ENCODE data around the gene ADCY5.

The ADCY5 gene

GRCh38 chr3:123285066-123285465, 163.8 kb downstream of the ADCY5 start:
- Mint-ChIP-seq H3K27ac (no peak overlapping the region), H3K9me3 (ENCODE audit: low read depth) (no peaks in the 10 kb centered on the region), H3K27me3 (no peaks in the 10 kb centered on the region), H3K4me3 (no peak overlapping the region), H3K4me1 (ENCODE audit: low read depth) (no peaks in the 10 kb centered on the region), H3K36me3 (peaks cover 2% of the 10 kb centered on the region)

DNA sequence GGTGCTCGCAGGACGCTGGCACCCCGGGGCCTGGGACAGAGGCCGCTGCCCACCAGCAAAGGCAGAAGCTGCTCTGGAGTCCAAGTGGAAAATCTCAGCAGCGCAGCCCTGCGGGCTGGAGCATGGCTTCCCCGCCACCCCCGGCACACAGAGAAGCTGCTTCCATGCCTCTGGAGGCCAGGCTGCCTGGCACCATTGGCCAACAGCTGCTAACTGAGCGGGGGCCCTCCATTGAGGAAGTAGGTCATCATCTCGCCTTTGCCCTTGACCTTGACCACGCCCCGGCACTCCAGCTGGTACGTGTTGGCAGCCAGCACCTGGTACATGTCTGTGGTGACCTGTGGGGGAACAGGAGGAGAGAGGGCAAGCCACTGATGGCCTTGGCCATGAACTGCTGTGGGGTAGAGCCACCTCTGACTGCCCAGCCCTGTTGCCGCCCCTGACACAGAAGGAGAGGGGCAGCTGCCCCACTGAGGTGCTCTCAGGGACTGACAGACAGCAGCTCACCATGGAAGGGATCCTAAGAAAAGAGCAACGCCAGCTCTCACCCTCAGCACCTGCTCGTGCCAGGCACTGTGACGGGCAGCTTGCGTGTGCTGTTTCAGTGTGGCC, 164.4 kb downstream of the ADCY5 start:
- Mint-ChIP-seq H3K4me3 (no peak overlapping the region), H3K4me1 (ENCODE audit: low read depth) (no peaks in the 10 kb centered on the region), H3K36me3 (peaks cover 2% of the 10 kb centered on the region), H3K27ac (no peak overlapping the region), H3K27me3 (no peaks in the 10 kb centered on the region), H3K9me3 (ENCODE audit: low read depth) (no peaks in the 10 kb centered on the region)

DNA sequence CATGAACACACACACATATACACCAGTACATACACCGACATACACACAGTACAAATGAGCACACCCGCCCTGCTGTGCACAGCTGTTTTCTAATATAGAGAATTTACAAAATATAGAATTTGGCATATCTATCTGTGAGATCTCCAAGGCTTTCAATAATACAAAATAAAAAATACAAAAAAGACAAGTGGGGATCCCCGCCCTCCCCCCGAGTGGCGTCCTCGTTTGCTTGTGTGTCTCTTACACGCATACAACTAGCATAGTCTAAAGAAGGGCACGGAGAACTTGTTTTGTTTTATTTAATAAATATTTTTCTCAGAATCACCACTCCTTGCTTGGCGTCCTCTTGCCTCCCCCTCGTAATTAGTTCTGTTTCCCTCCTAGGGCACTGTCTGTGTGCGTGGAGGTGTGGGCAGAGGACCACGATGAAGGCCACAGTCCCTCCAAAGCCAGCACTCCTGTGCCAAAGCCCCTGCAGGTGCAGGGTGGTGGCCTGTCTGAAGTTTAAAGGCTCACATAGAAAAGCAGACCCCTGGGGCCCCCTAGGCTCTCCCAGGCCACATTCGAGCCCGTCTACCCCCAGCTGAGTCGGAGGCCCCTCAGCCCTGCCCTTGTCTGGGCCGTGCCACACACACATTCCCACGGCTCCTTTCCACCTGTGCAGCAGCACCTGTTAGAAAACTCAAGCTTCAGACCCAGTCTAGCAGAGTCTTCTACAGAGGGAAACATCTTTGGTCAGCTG, 165.1 kb downstream of the ADCY5 start:
- H3K27me3 Mint-ChIP-seq, result no peaks in the 10 kb centered on the region
- no peaks in the 10 kb centered on the region for H3K4me1 Mint-ChIP-seq (ENCODE audit: low read depth)
- no peaks in the 10 kb centered on the region for H3K9me3 Mint-ChIP-seq (ENCODE audit: low read depth)
- peaks cover 2% of the 10 kb centered on the region for H3K36me3 Mint-ChIP-seq
- H3K27ac Mint-ChIP-seq, result no peak overlapping the region
- no peak overlapping the region for H3K4me3 Mint-ChIP-seq

DNA sequence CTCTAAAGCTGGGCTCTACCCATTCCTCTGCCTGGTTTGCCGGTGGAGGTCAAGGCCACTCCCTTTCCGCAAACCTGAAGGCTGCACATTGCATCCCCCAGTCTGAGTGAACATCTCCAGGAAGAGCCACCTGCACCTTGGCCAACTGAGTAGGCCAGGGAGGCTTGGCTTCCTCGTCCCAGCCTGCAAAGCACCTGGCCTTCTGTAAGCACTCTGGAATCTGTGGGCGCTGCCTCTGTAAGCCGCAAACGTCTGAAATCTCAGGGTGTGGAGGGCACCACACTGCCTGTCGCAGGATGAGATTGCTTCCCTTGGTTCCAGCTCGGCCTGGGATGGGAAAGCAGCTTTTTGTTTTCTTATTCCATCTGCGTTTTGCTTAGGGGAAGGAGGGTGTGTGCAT, 165.8 kb downstream of the ADCY5 start:
- peaks cover 2% of the 10 kb centered on the region for H3K36me3 Mint-ChIP-seq
- H3K9me3 Mint-ChIP-seq (ENCODE audit: low read depth), result no peaks in the 10 kb centered on the region
- H3K4me3 Mint-ChIP-seq, result no peak overlapping the region
- H3K27ac Mint-ChIP-seq, result no peak overlapping the region
- no peaks in the 10 kb centered on the region for H3K27me3 Mint-ChIP-seq
- no peaks in the 10 kb centered on the region for H3K4me1 Mint-ChIP-seq (ENCODE audit: low read depth)

DNA sequence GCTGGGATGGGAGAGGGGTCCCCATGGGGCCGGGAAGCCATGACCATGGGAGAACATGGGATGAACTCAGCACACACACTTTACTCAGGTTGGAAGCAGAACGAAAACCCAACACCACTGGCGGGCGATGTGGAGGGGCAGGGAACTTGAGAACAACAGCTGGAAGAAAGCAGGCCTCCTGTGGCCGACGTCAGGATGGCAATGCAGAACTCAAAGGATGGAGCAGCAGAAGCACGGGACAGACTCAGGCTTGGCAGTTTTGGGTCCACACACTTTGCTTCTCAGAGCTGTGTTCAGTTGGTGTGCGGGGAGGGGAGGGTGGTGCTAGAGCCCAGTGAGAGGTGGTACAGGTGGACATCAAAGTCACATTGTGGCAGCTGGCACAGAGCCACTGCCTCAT, 166.4 kb downstream of the ADCY5 start:
- Mint-ChIP-seq H3K4me3 (no peak overlapping the region), H3K36me3 (peaks cover 2% of the 10 kb centered on the region), H3K27ac (no peak overlapping the region), H3K9me3 (ENCODE audit: low read depth) (no peaks in the 10 kb centered on the region), H3K27me3 (no peaks in the 10 kb centered on the region), H3K4me1 (ENCODE audit: low read depth) (no peaks in the 10 kb centered on the region)

DNA sequence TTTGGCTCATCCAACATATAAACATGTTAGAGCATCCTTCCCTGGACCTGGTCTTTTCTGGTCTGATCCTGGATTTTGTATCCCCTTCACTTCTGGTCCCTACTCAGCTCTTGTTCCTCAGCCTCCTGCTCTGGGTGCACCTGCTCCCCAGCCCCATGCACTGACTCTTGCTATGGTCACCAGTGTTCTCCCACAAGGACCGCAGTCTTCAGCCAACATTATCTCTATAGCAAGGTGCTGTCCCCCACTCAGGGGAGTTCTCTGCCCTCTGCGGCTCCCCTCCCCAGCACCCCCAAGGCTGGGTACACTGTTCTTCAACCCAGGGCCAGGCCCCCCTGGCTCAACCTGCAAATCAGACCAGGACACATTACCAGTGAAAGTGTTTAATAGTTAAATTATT, 167.0 kb downstream of the ADCY5 start:
- no peaks in the 10 kb centered on the region for H3K9me3 Mint-ChIP-seq (ENCODE audit: low read depth)
- no peaks in the 10 kb centered on the region for H3K27me3 Mint-ChIP-seq
- no peak overlapping the region for H3K27ac Mint-ChIP-seq
- no peak overlapping the region for H3K4me3 Mint-ChIP-seq
- H3K4me1 Mint-ChIP-seq (ENCODE audit: low read depth), result no peaks in the 10 kb centered on the region
- H3K36me3 Mint-ChIP-seq, result peaks cover 2% of the 10 kb centered on the region

DNA sequence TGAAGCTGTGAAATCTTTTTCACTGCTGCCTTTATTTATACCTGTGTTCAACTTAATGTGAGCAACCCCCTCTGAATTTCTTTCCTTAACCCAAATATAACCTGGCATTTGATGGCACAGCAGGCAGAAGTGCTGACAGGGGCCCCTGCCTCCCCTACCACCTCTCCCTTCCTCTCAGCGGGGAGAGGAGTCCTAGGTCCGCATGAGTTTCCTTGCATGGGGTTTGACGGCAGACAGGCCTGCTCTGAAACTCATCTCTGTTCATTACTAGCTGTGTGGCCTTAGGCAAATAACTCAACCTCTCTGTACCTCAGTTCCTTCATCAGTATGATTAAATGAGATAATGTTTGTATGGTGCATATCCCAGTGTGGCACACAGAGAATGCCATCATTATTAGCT, 167.5 kb downstream of the ADCY5 start:
- Mint-ChIP-seq H3K27ac (no peak overlapping the region), H3K4me1 (ENCODE audit: low read depth) (no peaks in the 10 kb centered on the region), H3K27me3 (no peaks in the 10 kb centered on the region), H3K36me3 (peaks cover 2% of the 10 kb centered on the region), H3K9me3 (ENCODE audit: low read depth) (no peaks in the 10 kb centered on the region), H3K4me3 (no peak overlapping the region)

DNA sequence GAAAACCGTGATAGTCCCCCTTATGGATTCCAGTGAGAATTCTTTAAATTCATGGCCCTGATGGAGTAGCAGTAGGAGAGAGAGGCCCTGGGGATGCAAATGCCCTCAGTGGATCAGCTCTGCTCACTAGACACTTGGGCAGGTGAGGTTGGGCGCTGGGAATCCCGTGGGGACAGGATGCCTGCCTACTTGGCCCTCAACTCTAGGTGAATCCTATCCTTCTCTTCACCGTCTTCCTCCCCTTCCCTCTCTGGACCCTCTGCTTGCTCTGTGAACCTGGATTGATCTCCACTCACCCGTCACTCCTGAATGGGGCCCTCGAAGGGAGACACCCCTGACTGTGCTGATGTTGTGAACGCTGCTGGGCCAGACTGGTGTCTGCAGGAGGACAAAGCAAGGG, 169.8 kb downstream of the ADCY5 start:
- no peaks in the 10 kb centered on the region for H3K4me1 Mint-ChIP-seq (ENCODE audit: low read depth)
- no peaks in the 10 kb centered on the region for H3K27me3 Mint-ChIP-seq
- no peak overlapping the region for H3K4me3 Mint-ChIP-seq
- no peaks in the 10 kb centered on the region for H3K9me3 Mint-ChIP-seq (ENCODE audit: low read depth)
- H3K27ac Mint-ChIP-seq, result no peak overlapping the region
- peaks cover 2% of the 10 kb centered on the region for H3K36me3 Mint-ChIP-seq

DNA sequence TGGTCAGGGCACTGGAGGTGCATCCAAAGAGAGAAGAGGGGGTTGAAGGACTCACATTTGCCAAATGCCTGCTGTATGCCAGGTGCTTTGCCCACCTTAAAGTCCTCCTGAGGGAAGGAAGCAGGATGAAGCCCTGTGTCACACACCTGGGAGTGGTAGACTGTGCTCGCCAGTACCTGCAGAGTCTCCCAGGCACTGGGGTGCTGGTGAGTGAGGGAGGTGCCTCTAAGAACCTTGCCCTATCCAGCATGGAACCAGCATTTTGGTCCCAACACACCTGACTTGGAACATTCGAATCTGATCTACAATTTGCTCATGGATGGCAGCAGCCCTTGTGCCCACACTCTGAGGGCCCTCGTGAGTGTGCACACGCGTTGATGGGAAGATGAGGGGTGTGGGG, 170.4 kb downstream of the ADCY5 start:
- Mint-ChIP-seq H3K9me3 (ENCODE audit: low read depth) (no peaks in the 10 kb centered on the region), H3K36me3 (peaks cover 2% of the 10 kb centered on the region), H3K27me3 (no peaks in the 10 kb centered on the region), H3K27ac (no peak overlapping the region), H3K4me3 (no peak overlapping the region), H3K4me1 (ENCODE audit: low read depth) (no peaks in the 10 kb centered on the region)

- Mint-ChIP-seq H3K4me1 (ENCODE audit: low read depth) (no peaks in the 10 kb centered on the region), H3K27me3 (no peaks in the 10 kb centered on the region), H3K27ac (no peak overlapping the region), H3K4me3 (no peak overlapping the region), H3K9me3 (ENCODE audit: low read depth) (no peaks in the 10 kb centered on the region), H3K36me3 (peaks cover 2% of the 10 kb centered on the region)
Observed at GRCh38 chr3:123277106-123277505, 171.8 kb downstream of the ADCY5 start.

GRCh38 chr3:123276346-123277006, 172.4 kb downstream of the ADCY5 start:
- Mint-ChIP-seq H3K27ac (no peak overlapping the region), H3K4me3 (no peak overlapping the region), H3K36me3 (peaks cover 7% of the 10 kb centered on the region), H3K9me3 (ENCODE audit: low read depth) (no peaks in the 10 kb centered on the region), H3K27me3 (no peaks in the 10 kb centered on the region), H3K4me1 (ENCODE audit: low read depth) (no peaks in the 10 kb centered on the region)

DNA sequence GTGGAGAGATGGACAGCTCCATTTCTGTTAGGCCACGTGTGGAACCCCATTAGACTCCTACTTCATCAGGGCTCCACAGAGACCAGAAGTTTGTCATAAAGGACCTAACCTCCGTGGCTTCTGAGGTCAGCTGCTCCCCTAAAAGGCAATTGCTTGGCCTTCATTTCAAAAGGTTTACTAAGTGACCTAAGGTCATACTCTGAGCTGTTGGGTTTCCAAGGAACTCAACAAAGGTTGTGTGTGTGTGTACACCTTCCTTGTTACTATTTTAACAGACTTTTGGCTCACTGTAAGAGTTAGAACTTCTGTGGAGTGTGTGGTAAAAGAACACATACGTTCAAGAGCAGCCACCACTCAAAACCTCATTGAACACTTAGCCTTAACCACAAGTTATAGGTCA, 173.2 kb downstream of the ADCY5 start:
- no peaks in the 10 kb centered on the region for H3K27me3 Mint-ChIP-seq
- no peaks in the 10 kb centered on the region for H3K4me1 Mint-ChIP-seq (ENCODE audit: low read depth)
- peaks cover 10% of the 10 kb centered on the region for H3K36me3 Mint-ChIP-seq
- no peak overlapping the region for H3K27ac Mint-ChIP-seq
- H3K4me3 Mint-ChIP-seq, result no peak overlapping the region
- no peaks in the 10 kb centered on the region for H3K9me3 Mint-ChIP-seq (ENCODE audit: low read depth)

- no peak overlapping the region for H3K27ac Mint-ChIP-seq
- H3K4me3 Mint-ChIP-seq, result no peak overlapping the region
- H3K9me3 Mint-ChIP-seq (ENCODE audit: low read depth), result no peaks in the 10 kb centered on the region
- H3K27me3 Mint-ChIP-seq, result no peaks in the 10 kb centered on the region
- peaks cover 14% of the 10 kb centered on the region for H3K36me3 Mint-ChIP-seq
- H3K4me1 Mint-ChIP-seq (ENCODE audit: low read depth), result no peaks in the 10 kb centered on the region
Observed at GRCh38 chr3:123272547-123272946, 176.3 kb downstream of the ADCY5 start.

DNA sequence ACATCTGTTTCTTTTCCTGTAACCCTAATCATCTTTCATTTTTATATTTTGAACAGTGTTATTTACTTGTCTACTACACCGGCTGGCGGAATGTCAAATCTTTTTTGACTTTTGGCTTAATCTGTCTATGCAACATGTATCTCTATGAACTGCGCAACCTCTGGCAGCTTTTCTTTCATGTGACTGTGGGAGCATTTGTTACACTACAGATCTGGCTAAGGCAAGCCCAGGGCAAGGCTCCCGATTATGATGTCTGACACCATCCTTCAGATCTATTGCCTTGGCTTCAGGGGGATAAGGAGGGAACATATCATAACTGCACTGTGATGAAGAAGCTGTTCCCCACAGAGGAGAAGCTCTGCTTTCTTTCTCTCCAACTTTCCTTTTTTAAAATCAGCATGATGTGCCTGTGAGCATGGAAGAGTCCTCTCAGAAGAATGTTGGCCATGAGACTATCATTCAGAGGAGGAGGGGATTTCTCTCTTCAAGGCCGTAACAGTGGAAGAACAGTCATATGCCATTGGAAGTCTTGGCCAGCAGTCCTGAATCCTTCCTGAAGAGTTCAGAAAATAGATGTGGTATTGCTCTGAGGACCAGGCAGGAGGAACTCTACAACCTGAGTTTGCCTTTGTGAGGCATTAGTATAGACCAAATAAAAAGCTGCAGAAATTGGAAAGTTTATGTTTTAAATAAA, 177.3 kb downstream of the ADCY5 start:
- H3K9me3 Mint-ChIP-seq (ENCODE audit: low read depth), result no peaks in the 10 kb centered on the region
- no peaks in the 10 kb centered on the region for H3K27me3 Mint-ChIP-seq
- H3K4me1 Mint-ChIP-seq (ENCODE audit: low read depth), result no peaks in the 10 kb centered on the region
- H3K4me3 Mint-ChIP-seq, result no peak overlapping the region
- H3K27ac Mint-ChIP-seq, result no peak overlapping the region
- H3K36me3 Mint-ChIP-seq, result peaks cover 18% of the 10 kb centered on the region

DNA sequence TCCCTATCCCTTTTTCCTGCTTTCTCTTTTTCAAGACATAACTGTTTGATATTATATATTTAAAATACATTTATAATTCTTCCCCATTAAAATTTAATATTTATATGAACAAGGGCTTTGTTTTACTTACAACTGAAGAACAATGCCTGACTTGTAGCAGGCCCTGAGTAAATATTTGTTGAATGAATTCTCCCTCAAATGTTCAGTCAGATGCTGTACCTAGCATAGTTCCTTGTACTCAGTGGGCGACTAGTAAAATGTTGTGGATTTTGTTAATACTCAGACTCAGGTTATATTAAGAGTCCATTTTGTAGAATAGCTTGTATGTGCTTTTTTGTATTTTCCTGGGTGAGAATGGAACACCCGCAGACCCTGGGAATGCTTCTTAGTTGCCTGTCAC, 178.1 kb downstream of the ADCY5 start:
- H3K36me3 Mint-ChIP-seq, result peaks cover 24% of the 10 kb centered on the region
- no peaks in the 10 kb centered on the region for H3K9me3 Mint-ChIP-seq (ENCODE audit: low read depth)
- H3K4me1 Mint-ChIP-seq (ENCODE audit: low read depth), result no peaks in the 10 kb centered on the region
- H3K4me3 Mint-ChIP-seq, result no peak overlapping the region
- no peaks in the 10 kb centered on the region for H3K27me3 Mint-ChIP-seq
- H3K27ac Mint-ChIP-seq, result no peak overlapping the region

All from activated naive CD8-positive, alpha-beta T cell (primary cell).